DOHH2 (cell line): ENCODE measurements around the gene ACTA1.
"Not testable (repeated sequence)": the region's sequence is repeated elsewhere in the genome, so short reads cannot be mapped to it uniquely, and the experiment has no call there.

Source experiments
- H3F3A ChIP-seq: fragments of 200-600 bp; sonication (generic), shearing (Covaris generic); 2 replicates; pipeline ENCODE4 v1.6.0; 2016; ENCODE audit warnings: antibody characterized with exemption, mild to moderate bottlenecking; ENCODE audit not compliant: control insufficient read depth, insufficient read depth
- H3K27ac ChIP-seq: fragments of 200-600 bp; sonication (generic); 2 replicates; pipeline ENCODE4 v1.5.1; 2014; ENCODE audit warnings: low read depth, mild to moderate bottlenecking, low read length, moderate library complexity
- H3K27me3 ChIP-seq: fragments of 200-600 bp; sonication (generic); 2 replicates; pipeline ENCODE4 v1.6.1; 2014; ENCODE audit warnings: mild to moderate bottlenecking, low read length, mixed read lengths; ENCODE audit not compliant: control insufficient read depth
- H3K36me3 ChIP-seq: fragments of 200-600 bp; sonication (generic); 2 replicates; pipeline ENCODE4 v1.6.1; 2014; ENCODE audit warnings: mild to moderate bottlenecking, low read length, moderate library complexity, mixed read lengths; ENCODE audit not compliant: control insufficient read depth
- H3K4me1 ChIP-seq: fragments of 200-600 bp; sonication (generic); 2 replicates; pipeline ENCODE4 v1.6.1; 2014; ENCODE audit warnings: mild to moderate bottlenecking, low read length, mixed read lengths; ENCODE audit not compliant: control insufficient read depth
- H3K4me2 ChIP-seq: fragments of 200-600 bp; sonication (generic); 2 replicates; pipeline ENCODE4 v1.6.0; 2014; ENCODE audit warnings: mild to moderate bottlenecking, low read length, moderate library complexity
- H3K4me3 ChIP-seq: fragments of 200-600 bp; sonication (generic); 2 replicates; pipeline ENCODE4 v1.5.1; 2014; ENCODE audit warnings: mild to moderate bottlenecking, low read length, mixed read lengths
- H3K79me2 ChIP-seq: fragments of 200-600 bp; sonication (generic); 2 replicates; pipeline ENCODE4 v1.6.1; 2014; ENCODE audit warnings: mild to moderate bottlenecking, low read length, mixed read lengths; ENCODE audit not compliant: control insufficient read depth
- H3K9me2 ChIP-seq: fragments of 200-600 bp; sonication (generic); replicated peaks from 2 replicates; pipeline ENCODE4 v1.6.1; 2014; ENCODE audit warnings: mild to moderate bottlenecking, low read length, mixed read lengths; ENCODE audit not compliant: control insufficient read depth
- H3K9me3 ChIP-seq: fragments of 200-600 bp; sonication (generic); 2 replicates; pipeline ENCODE4 v1.6.1; 2014; ENCODE audit warnings: antibody characterized with exemption, low read length, mixed read lengths; ENCODE audit not compliant: control insufficient read depth, insufficient read depth
- H4K20me1 ChIP-seq: fragments of 200-600 bp; sonication (generic); 2 replicates; pipeline ENCODE4 v1.6.0; 2014; ENCODE audit warnings: low read depth, mild to moderate bottlenecking, antibody characterized with exemption, low read length, moderate library complexity; ENCODE audit not compliant: control insufficient read depth, insufficient read depth
- CTCF ChIP-seq: fragments of 200-600 bp; sonication (generic); IDR thresholded peaks from one replicate; pipeline ENCODE4 v1.5.1; 2014; ENCODE audit warnings: antibody characterized with exemption, mild to moderate bottlenecking, low read depth, low read length; ENCODE audit not compliant: poor library complexity, severe bottlenecking
- EZH2phosphoT487 ChIP-seq: fragments of 200-600 bp; sonication (generic); IDR thresholded peaks from 2 replicates; pipeline ENCODE4 v1.6.1; 2017; ENCODE audit warnings: borderline replicate concordance, mild to moderate bottlenecking, antibody characterized with exemption, low read length, moderate library complexity, mixed read lengths

Gene ACTA1

GRCh38 chr1:229479660-229480399 lies 45.9 kb upstream of the ACTA1 start:
- H3K36me3 ChIP-seq: peaks cover 78% of the 10 kb centered on the region

GRCh38 chr1:229478852-229479251 lies 45.0 kb upstream of the ACTA1 start:
- H4K20me1 ChIP-seq: no peaks in the 10 kb centered on the region
- H3F3A ChIP-seq: peaks cover 16% of the 10 kb centered on the region
- H3K4me3 ChIP-seq: peak overlapping the region; percentile 55
- H3K9me3 ChIP-seq: no peaks in the 10 kb centered on the region
- H3K4me1 ChIP-seq: peaks cover 43% of the 10 kb centered on the region
- H3K9me2 ChIP-seq: no peaks in the 10 kb centered on the region
- TF ChIP-seq CTCF: no peak
- TF ChIP-seq EZH2phosphoT487: no peak
- no peaks in the 10 kb centered on the region for H3K27me3 ChIP-seq
- peak overlapping the region; percentile 67 for H3K4me2 ChIP-seq
- peaks cover 81% of the 10 kb centered on the region for H3K36me3 ChIP-seq
- peaks cover 20% of the 10 kb centered on the region for H3K79me2 ChIP-seq
- peak overlapping the region; percentile 73 for H3K27ac ChIP-seq

More at GRCh38 chr1:229479660-229480399, 45.9 kb upstream of the ACTA1 start:
- Histone ChIP-seq H3K4me3 (peak overlapping the region; percentile 55), H3K9me3 (no peaks in the 10 kb centered on the region), H3K4me2 (peak overlapping the region; percentile 67), H3K27ac (peak overlapping the region; percentile 73), H3K9me2 (no peaks in the 10 kb centered on the region), H4K20me1 (no peaks in the 10 kb centered on the region), H3K27me3 (no peaks in the 10 kb centered on the region), H3K4me1 (peaks cover 43% of the 10 kb centered on the region), H3F3A (peaks cover 20% of the 10 kb centered on the region), H3K79me2 (peaks cover 20% of the 10 kb centered on the region)
- no peak for TF ChIP-seq EZH2phosphoT487
- TF ChIP-seq CTCF: no peak

GRCh38 chr1:229475859-229476258 lies 42.0 kb upstream of the ACTA1 start:
- not testable (repeated sequence) for H3K27ac ChIP-seq, H3K4me2 ChIP-seq, H3K9me2 ChIP-seq, H4K20me1 ChIP-seq, H3K27me3 ChIP-seq, H3K4me3 ChIP-seq, H3K9me3 ChIP-seq
- H3K79me2 ChIP-seq: peaks cover 13% of the 10 kb centered on the region
- peaks cover 13% of the 10 kb centered on the region for H3F3A ChIP-seq
- H3K36me3 ChIP-seq: peaks cover 73% of the 10 kb centered on the region
- peaks cover 27% of the 10 kb centered on the region for H3K4me1 ChIP-seq

- Histone ChIP-seq H3K9me2 (no peaks in the 10 kb centered on the region), H3K4me2 (no peak overlapping the region), H3K4me1 (peaks cover 14% of the 10 kb centered on the region), H3K79me2 (peaks cover 8% of the 10 kb centered on the region), H3F3A (peaks cover 10% of the 10 kb centered on the region), H3K27ac (no peak overlapping the region), H4K20me1 (no peaks in the 10 kb centered on the region), H3K4me3 (no peak overlapping the region), H3K27me3 (no peaks in the 10 kb centered on the region), H3K36me3 (peaks cover 77% of the 10 kb centered on the region), H3K9me3 (no peaks in the 10 kb centered on the region)
- TF ChIP-seq EZH2phosphoT487 (no peak), CTCF (no peak)
Observed at GRCh38 chr1:229474509-229474908, 40.6 kb upstream of the ACTA1 start.
